Effector CD8-positive, alpha-beta T cell (primary cell): Measurements from ENCODE around the gene CNMD.
"Not testable (repeated sequence)": the region's sequence is repeated elsewhere in the genome, so short reads cannot be mapped to it uniquely, and the experiment has no call there.

ENCODE experiments used
- DNase-seq: peaks from one replicate; lab custom pipeline; 2025; lab: John Stamatoyannopoulos, UW

CNMD gene

DNA sequence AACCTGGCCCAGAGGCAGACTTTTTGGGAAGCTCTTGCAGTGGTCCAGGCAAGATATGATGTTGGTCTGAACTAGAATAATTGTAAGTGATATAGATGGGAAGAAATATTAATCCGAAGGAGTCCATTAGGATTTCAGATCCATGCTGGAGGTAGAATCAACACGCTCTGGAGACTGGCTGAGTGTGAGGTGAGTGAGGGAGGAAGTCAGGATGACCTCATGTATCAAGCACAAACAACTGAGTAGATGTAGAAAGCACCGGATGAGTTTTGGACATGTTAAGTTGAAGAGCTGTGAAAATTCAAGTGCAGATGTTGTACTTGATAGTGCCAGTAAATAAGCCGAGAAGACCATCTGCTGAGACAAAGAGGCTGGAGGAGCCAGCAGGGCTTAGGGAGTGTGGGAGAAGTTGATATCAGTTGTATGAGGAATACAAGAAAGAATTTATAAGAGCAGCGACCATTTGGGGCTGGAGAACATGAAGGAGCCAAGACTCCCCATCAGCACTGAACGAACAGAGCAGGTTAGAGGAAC, 5.3 kb upstream of the CNMD start:
- no peak for DNase-seq

DNA sequence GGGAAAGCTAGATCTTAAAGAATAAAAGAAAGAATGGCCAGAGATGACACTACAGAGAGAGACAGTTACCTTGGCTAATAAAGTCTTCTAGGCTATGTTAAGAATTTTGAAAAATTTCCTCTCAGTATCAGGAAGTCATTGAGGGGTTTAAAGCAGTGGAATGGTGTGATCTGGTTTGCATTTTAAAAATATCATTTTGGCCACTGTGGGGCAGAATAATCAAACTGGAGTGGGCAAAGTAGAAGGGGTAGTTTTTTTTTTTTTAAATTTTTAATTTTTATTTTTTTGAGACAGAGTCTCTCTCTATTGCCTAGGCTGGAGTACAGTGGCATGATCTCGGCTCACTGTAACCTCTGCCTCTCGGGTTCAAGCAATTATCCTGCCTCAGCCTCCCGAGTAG, 4.4 kb upstream of the CNMD start:
- no peak for DNase-seq

DNA sequence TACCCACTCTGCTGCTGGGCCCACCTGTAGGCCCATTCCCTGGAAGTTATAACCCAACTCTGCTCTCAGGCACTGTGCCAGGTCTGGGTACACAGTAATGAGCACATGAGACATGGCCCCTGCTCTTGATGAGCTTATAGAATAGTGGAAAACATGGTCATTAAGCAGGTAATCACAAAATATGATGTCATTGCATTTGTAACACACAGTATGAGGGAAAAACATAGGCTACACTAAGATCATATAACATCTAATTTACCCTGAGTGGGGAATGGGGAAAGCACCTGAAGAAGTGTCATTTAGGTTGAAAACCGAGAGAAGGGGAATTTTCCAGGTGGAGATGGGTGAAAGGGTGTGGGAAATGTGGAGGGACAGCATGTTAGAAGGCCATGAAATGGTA, 3.9 kb upstream of the CNMD start:
- no peak for DNase-seq

DNA sequence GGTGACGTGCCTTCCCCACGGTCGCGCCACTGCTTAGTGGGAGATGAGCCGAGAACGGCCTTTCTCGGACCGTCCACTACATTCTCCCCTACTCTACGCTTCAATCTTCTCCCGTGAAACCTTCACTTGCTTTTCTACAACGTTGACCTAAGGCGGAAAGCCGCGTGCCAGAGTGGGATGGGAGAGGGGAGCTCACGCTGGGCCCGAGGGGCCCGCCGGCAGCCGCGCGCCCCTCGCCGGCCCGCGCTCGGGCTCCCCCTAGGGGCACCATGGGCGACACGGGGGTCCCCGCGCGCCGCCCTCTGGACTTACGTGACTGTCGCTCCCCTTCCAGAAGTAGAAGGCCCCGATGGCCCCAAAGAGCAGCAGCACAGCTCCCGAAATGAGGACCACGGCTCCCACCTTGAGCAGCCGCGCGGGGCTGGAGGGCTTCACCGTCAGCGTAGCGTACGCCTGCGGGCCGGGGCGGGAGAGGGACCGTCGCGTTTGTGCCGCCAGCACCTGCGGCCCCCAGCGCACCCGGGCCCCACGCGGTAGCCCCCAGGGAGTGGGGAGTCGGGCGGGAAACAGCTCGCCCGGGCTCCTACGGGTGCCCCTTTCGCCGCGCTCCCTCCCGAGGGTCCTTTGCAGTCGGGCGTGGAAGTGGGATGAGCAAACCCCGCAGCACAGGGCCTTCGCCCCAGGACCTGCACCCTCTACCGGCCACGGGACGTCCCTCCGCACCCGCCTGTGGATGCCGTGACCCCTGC, 727 bp downstream of the CNMD start:
- DNase-seq, result peak; percentile 1

DNA sequence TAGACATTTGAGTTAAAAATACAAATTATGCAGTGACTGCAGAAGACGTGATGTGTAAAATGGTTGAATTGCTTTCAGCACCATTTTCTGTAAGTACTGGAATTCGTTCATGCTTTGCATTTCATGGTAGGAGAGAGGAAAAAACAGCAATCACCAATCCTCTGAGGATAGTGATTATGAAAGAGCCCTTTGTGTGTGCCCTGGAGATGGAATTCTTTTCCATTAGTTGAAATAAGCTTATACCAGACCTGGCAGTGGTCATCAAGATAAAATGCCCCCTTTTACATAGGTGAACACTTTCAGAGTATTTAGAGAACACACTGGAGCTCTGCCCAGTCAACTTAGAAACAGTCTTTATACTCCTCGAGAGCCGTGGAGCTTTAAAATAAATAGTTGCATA, 1.7 kb downstream of the CNMD start:
- DNase-seq, result no peak

DNA sequence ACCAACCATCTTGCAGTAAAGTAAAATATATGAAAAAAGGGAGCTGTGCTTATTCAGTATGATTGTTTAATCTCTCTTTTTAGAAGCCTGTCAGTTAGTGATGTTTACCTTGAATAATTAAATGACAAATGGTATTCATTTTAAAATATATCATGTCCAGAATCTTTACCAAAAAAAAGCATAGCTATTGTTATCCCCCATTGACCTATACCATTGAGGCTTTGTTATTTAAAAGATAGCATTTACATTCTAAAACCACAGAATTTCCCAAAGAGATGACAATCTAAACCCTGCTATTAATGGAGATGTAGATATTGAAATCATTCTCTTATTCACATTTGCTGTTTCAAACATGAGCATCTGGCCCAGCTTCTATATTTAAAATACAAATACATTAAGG, 2.2 kb downstream of the CNMD start:
- no peak for DNase-seq

DNA sequence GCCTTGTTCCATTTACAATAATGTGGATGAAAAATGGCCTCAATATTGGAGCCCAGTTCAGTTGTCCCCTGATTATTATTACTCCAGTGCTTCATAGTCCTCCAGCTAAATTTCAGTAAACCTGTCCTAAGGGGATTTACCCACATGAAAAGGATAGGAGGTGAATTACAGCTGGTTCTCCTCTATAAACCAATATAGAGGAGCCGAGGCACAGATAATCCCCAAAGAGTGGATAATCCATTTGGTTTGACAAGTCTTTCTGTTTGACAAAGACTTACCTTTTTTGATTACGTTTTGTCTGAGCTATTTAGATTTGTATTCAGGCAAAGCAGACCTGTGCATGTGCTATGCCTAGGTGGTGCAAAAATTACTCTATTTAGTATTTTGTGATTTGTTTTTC, 2.7 kb downstream of the CNMD start:
- DNase-seq, result no peak

DNA sequence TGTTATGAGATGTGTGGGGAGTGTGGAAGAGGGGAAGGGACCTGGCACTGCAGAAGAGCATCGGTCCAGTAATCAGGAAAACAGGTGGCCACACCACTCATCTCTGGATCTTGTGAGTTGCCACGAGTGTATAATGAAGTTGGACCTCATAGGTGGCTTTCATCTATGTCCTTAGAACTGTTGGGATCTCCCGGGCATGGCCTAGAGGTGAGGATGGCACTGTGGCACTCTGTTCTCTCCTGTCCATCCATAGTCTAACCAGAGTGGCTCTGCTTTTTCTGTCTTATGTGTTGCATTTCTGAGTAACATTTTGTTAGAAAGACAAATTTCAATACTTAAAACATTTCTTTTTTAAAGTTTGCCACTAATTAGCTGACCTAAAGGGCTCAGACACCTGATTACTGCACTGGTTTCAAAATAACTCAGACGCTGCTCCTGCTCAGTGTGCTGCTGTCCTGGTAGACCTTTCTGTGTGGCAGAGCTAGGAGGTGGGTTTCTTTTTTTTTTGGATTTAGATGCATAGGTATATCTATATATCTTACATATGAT, 5.5 kb downstream of the CNMD start:
- DNase-seq, result no peak

DNA sequence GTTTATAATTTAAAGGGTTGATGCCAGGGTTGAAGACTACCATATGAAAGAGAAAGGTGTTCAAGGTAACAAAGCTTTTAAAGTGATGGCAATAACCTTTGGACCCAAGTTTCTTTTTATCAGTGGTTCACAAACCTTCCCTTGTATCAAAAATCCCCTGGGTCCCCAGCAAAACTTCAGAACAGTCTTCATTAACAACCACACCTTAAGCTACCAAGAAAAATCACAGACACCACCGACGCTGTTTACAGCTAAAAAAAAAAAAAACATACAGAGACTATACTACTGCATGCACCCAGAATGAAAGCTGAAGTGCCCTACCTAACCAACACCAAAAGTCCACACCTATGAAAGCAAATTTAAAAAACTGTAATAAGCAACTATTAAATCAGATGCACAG, 13.4 kb downstream of the CNMD start:
- no peak for DNase-seq

DNA sequence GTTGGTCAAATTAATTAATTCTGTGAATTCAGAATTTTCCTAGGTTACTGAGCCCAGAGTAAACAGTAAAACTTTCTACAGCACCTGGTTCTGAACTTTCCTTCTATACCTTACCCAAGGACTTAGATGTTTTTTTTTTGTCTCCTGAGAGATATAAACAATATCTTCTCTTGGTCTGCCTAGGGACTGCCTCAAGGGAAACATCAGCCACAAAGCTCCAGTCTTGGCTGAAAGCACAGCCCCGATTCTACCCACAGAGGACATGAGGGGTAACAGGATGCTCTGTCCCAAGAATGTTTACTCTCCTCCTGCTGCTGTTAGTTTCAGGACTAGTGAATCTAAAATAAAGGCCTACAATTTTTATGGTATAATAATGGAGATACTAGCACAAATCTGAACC, 14.3 kb downstream of the CNMD start:
- no peak for DNase-seq

DNA sequence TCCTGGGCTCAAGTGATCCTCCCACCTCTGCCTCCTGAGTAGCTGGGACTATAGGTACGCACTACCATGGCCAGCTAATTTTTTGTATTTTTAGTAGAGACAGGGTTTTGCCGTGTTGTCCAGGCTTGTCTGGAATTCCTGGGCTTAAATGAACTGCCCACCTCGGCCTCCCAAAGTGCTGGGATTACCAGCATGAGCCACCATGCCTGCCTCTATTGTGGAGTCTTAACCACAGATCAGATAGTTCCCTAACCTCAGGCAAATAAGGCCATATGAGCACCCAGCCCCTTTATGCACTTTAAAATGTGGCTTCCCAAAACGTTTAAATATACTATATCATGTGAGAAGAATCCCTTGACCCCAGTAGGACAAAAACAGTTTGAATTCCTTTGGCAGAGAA, 16.4 kb downstream of the CNMD start:
- no peak for DNase-seq

DNA sequence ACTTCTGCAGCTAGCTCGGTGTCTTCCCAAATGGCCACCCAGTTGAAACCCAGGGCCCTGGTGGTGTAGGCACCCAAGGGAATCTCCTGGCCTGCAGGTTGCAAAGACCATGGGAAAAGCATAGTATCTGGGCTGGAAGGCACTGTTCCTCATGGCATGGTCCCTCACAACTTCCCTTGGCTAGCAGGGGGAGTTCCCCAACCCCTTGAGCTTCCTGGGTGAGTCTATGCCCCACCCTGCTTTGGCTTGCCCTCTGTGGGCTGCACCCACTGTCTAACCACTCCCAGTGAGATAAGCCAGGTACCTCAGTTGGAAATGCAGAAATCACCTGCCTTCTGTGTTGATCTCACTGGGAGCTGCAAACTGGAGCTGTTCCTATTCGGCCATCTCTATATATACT, 18.3 kb downstream of the CNMD start:
- DNase-seq, result not testable (repeated sequence)

DNA sequence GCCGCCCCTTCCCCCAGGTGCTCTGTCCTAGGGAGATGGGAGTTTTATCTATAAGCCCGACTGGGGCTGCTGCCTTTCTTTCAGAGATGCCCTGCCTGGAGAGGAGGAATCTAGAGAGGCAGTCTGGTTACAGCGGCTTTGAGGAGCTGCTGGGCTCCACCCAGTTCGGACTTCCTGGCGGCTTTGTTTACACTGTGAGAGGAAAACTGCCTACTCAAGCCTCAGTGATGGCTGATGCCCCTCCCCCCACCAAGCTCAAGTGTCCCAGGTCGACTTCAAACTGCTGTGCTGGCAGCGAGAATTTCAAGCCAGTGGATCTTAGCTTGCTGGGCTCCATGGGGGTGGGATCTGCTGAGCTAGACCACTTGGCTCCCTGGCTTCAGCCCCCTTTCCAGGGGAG, 18.7 kb downstream of the CNMD start:
- not testable (repeated sequence) for DNase-seq

DNA sequence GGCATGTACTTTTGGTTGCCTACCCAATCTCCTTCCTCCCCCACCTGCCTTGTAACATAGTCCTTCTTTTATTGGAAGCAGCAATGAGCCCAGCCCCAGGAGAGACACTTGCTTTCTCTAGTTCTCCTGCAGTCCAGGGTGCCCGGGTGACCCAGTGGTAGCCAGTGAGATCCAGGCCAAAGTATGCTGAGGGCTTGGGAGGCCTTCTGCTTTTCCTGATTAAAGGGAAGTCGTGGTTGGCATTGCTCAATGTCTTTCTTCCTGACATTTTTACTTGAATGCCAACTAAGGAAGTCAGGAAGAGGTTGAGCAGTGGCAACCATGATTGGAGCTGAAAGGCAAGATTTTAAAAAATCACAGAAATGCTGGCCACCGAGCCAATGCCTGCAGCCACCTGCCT, 25.7 kb downstream of the CNMD start:
- DNase-seq, result no peak

DNA sequence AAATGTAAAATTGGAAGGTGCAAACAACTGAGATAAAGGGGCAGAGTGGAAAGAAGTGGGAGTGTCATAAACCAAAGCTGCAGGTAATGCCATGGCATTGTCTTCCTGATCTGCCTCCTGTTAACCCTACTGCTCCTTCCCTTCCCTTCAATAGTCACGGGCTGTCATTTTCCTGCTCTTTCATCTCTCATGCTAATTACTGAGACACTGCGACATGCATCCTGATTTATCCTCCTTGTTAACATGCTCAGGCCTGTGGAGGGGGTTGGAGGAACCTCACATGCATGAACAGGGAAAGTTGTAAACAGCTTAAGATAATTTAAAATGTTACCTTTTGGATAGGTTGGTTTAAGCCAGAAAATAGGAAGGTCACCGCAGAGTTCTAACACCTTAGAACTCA, 27.2 kb downstream of the CNMD start:
- no peak for DNase-seq

DNA sequence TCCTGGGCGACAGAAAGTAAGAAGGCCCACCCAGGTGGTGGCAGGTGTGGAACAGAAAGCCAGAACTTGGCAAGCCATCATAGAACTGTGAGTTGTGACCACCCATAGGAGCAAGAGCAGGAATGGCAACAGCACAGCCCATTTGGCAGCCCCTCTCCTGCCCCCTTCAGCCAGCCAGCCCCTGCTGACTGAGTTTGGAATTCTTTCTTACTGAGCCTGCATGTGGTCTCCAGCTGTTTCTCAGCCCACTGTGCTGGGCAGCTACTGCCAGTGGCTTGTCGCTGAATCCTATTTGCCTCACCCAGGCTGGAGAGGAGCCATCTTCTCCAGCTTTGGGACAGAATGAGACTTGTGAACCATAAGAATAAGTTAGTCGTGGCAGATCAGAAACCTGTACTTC, 28.3 kb downstream of the CNMD start:
- DNase-seq, result no peak

DNA sequence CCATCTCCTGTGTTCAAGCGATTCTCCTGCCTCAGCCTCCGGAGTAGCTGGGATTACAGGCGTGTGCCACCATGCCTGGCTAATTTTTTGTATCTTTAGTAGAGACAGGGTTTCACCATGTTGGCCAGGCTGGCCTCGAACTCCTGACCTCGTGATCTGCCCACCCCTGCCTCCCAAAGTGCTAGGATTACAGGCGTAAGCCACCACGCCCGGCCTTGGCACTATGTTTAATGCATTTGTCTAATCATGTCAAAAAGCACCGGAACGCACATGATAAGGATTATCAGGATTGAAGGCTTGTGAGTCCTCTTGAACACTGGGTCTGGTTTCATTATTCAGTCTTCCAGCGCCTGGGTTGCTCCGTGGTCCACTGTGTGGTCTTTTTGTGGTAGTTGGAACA, 31.4 kb downstream of the CNMD start:
- DNase-seq, result not testable (repeated sequence)

DNA sequence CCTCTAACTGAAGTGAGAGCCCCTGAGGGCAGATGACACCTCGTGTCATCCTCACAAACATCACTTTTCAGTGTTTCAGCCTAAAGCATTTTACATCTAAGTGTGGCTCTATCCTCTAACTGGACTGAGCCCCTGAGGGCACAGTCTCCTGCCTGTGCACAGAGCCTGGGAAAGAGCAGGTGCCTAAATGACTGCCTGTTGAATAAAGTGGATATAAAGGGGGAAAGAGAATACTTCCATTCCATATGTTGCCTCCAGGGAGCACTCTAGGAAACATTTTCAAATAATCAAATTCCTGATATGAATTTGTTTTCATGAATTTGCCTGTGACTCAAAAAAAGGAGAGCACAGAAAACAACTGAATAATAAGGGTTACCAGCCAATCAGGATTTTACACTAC, 32.2 kb downstream of the CNMD start:
- no peak for DNase-seq

DNA sequence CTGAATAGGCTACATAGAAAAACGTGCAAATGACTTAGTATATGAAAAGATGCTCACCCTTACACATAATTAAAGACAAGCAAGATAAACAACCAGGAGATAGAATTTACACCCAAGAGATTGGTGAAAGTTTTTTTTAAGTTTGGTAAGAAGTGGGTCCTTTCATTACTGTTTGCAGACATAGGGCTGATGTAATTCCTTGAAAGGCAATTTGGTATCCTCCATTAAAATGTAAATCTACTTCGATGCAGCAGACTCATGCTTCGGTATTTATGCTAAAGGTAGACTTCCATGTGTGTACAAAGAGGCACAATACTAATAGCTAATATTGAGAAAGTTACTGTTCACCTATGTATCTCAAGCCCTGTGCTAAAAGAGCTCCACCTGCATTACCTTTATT, 33.5 kb downstream of the CNMD start:
- no peak for DNase-seq

DNA sequence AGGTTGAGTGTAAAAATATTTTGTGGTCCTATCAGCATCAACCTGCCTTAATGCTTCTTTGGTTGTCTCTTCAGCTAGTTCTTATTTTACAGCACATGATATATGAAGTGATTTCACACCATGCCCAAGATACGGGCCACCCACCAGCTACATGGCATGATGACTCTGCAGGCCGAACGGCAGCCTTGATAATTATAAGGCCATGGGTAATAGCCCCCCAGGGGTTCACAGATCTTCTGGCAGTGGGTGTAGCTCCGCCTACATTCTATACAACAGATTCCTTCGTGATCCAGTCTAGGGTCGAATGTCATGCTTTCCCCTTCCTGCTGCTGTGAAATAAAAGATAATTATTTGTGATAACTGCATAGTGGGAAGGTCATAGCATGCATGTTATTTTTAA, 36.1 kb downstream of the CNMD start:
- no peak for DNase-seq

DNA sequence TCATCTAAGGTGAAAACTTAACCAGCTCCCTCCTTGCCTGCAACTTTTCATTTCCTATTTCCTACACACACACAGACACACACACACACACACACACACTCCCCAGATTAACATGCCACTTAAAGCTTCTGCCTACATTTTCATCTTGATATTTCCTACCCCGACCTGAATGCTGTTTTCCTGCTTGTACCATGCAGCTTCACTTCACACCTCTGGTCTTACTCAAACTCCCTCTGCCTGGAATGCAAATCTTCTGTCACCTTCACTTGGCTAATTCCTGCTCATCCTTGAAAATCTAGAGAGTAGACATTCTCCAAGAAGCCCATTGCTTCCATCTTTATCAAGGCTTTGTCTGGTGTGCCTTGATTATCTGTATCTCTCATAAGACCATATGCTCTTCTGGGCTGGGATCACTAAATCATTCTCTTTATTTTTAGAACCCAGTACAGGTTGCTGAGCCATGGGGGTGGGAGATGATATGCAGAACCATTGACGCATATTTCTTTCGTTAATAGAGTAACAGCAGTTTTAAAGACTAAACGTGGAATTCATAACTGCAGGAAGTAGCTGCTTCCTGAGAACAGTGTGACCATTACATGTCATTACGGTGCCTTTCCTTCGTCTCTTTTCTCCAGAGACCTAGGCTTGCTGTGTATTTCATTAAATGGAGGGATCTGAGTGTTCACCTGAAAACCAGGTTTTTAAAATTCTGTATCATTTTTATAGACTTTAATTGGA, 37.7 kb downstream of the CNMD start:
- DNase-seq, result no peak

DNA sequence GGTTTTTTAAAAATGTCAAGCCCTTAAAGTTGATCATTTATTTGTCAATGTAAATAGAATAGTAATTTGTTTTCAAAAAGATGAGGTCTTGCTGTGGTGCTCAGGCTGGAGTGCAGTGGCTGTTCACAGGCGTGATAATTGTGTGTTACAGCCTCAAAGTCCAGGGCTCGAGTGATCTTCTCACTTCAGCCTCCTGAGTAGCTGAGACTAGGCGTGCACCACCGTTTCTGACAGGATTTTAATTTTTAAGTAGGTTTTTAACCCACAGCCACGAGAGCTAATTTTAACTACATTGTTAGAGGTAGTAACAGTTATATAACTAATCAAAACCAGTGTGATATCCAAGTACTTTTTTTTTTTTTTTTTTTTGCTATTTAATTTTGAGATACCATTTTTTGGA, 43.1 kb downstream of the CNMD start:
- DNase-seq, result no peak

DNA sequence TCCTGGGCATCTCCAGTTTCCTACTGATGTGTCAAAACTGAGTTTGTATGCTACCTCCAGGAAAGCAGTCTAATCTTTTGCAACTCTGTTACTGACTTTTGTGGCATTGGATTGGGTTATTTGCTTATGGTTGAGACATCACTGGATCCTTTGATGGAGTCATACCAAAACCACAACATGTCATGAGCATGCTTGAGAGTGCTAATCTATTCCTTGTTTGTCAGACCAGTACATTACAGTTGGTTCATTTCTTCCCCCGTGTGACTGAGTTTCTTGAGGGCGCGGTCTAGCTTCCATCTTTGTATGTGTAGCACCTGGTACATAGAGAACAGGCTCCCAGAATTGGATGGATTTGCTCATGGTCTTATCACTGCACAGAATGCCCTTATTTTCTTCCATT, 43.8 kb downstream of the CNMD start:
- DNase-seq, result no peak
